ENCODE data around the gene SLC38A1.
"Not testable (repeated sequence)": the region's sequence is repeated elsewhere in the genome, so short reads cannot be mapped to it uniquely, and the experiment has no call there.

SLC38A1 gene

DNA sequence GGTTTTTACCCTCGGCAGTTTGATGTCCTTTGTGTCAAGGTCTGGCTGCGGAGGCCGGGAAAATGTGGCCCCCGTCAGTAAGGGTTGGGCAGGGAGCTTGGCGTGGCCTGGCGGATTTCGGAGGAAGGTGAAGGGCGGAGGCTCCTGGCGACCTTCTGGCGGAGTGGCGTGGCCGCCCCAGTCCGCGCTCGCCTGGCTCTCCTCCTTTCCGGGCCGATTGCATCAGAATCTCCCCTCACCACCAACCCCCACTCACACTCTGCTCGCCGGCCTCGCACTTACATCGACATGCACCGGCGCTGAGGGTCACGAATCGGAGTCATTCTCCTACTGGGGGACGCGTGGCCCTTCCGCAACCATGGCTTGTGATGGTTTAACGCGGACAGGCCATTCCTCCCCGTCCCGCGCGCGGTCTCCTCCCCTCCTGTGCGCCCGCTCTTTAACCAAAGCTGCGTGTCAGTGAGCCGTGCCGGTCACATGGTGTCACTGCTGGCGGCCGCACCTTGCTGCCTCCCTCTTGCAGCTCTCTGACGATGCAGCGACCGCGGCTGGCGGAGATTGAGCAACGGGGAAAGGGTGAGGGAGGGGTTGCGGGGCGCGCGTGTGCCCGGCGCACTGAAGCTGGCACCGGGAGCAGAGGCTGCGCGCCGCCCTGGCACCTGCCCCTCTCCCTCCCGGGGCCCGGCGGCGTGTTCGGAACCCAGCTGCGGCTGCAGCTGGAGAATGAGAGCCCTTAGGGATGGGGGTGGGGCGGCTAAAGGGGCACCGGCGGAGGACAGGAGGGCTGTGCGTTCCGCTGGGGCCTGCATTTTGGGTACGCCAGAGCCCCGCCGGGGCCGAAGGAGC, at the start of gene SLC38A1:
Gene SLC38A1 (minus strand): TSS at position 461 of the 846 bp plus-strand sequence. CDS start 29,243 bp downstream, outside the sequence.
- no peak for DNase-seq (ENCODE audit: low read depth)

DNA sequence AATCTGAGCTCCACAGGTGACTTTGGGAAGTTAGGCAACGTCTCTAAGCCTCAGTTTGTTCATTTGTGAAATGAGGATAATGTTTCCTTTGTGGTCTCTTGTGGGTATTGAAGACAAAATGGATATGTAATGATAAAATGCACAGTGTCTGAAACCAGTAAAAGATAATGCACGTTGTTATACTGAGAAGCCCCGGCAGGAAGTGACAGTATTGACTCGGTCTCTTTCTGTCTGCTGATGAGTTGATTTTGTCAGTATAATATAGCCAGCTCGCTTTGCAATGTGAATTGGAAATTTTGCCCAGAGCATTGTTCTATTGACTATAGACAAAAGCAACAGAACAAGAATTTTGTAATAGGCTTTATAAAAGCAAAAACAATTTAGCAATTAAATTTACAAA, 49.2 kb upstream of the SLC38A1 start:
- no peak for DNase-seq (ENCODE audit: low read depth)

- DNase-seq (ENCODE audit: low read depth): no peak
Measured at GRCh38 chr12:46304070-46304469, 35.2 kb upstream of the SLC38A1 start.

- no peak for DNase-seq (ENCODE audit: low read depth)
Measured at GRCh38 chr12:46303039-46303666, 34.3 kb upstream of the SLC38A1 start.

DNA sequence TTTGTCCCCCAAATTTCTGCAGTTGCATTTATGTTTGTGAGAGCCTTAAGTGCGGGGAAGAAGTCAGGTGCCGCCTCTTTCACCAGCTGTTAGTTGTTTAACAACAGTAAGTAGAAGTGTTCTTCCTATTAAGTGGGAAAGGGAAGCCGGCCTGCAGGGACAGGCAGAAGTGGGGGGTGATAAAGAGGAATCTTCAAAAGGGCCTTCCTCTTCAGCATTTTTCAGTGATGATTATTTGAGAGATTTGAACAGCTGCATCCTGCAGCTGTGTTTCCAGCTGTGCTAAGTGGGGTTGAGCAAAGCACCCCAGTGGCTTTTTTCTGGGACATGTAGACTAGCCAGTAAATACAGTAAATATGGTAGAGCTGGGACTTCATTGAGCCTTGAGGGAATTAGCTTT, 32.1 kb upstream of the SLC38A1 start:
- no peak for DNase-seq (ENCODE audit: low read depth)

- no peak for DNase-seq (ENCODE audit: low read depth)
Measured at GRCh38 chr12:46299851-46300250, 31.0 kb upstream of the SLC38A1 start.

DNA sequence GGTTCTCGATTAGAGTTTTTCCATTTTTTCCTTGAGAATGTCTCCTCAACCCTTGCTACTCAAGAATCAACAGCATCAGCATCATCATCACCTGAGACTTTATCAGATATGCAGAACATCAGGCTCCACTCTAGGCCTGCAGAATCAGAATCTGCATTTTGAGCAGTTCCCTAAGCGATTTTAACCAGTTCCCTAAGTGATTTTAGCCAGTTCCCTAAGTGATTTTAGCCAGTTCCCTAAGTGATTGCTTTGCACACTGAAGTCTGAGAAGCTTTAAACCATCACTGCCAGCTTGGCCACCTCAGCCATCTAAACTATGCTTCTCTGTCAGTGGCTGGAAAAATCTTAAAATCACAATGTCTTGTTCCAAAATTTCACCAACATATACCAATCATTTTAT, 29.4 kb upstream of the SLC38A1 start:
- DNase-seq (ENCODE audit: low read depth): no peak

GRCh38 chr12:46296822-46297221, 28.0 kb upstream of the SLC38A1 start:
- no peak for DNase-seq (ENCODE audit: low read depth)

GRCh38 chr12:46292754-46293402, 24.0 kb upstream of the SLC38A1 start:
- no peak for DNase-seq (ENCODE audit: low read depth)

- DNase-seq (ENCODE audit: low read depth): not testable (repeated sequence)
Measured at GRCh38 chr12:46291953-46292352, 23.1 kb upstream of the SLC38A1 start.

DNA sequence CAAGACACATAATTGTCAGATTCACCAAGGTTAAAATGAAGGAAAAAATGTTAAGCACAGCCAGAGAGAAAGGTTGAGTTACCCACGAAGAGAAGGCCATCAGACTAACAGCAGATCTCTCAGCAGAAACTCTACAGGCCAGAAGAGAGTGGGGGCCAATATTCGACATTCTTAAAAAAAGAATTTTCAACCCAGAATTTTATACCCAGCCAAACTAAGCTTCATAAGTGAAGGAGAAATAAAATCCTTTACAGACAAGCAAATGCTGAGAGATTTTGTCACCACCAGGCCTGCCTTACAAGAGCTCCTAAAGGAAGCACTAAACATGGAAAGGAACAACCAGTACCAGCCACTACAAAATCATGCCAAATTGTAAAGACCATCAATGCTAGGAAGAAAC, 16.3 kb upstream of the SLC38A1 start:
- DNase-seq (ENCODE audit: low read depth): not testable (repeated sequence)

- DNase-seq (ENCODE audit: low read depth): no peak
Measured at GRCh38 chr12:46282829-46283228, 14.0 kb upstream of the SLC38A1 start.

DNA sequence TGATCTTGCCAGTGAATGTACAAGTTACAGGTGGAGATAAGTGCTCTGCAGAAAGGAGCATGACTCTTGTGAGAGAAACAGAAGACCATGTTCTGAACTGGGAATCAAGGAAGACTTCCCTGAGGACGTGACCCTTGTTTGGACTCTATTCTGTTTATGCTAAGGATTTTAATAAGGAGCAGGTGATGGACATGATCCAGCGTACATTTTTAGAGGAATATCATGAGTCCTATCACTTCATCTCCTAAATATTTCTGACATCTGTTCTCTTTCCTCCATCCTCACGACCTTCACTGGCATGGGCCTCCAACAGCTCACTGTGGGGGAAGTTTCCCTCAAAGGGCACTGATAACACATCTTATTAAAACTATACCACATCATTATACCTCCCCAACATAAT, 7.9 kb upstream of the SLC38A1 start:
- no peak for DNase-seq (ENCODE audit: low read depth)

- no peak for DNase-seq (ENCODE audit: low read depth)
Measured at GRCh38 chr12:46271863-46272262, 3.0 kb upstream of the SLC38A1 start.

DNA sequence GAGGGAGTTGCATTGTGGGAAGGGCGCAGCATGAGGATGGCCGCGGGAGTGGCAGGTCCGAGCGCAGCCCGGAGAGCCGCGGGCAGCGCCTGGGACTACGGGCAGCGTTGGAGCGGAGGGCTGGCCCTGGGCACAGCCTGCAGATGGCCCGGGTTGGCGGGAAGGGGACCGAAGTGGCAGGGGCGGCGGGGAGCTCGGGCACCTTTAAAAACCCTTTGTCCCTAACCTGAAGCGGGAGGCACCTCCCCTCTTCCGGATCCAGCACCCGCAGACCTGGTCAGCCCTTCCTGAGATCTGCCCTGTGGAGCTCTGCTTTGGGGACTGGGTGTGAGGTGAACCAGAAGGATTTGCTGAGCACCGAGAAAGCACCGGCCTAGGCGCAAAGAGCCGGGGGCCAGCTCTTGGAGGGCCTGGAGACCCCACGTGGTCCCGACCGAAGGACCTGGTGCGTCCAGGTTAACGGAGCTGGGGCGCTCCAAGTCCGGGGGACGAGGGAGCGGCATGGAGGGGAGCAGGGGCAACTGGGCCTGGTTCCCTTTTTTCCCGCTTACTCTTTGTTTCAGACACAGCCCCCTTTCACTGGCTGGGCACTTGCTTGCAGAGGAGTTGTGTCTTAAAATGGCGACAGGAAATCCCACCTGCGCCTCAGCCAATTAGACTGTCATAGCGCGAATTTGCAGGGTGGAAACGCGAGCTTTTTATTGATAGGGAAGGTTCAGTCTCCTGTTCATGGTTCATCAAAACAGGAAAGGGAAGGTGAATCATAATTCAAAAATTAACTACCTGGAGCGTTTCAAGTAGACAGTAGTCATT, 792 bp upstream of the SLC38A1 start:
- no peak for DNase-seq (ENCODE audit: low read depth)

GRCh38 chr12:46267825-46268582, 839 bp downstream of the SLC38A1 start:
- DNase-seq (ENCODE audit: low read depth): no peak

GRCh38 chr12:46267575-46267824, 1.3 kb downstream of the SLC38A1 start:
- DNase-seq (ENCODE audit: low read depth): no peak

GRCh38 chr12:46266869-46267574, 1.8 kb downstream of the SLC38A1 start:
- DNase-seq (ENCODE audit: low read depth): no peak

DNA sequence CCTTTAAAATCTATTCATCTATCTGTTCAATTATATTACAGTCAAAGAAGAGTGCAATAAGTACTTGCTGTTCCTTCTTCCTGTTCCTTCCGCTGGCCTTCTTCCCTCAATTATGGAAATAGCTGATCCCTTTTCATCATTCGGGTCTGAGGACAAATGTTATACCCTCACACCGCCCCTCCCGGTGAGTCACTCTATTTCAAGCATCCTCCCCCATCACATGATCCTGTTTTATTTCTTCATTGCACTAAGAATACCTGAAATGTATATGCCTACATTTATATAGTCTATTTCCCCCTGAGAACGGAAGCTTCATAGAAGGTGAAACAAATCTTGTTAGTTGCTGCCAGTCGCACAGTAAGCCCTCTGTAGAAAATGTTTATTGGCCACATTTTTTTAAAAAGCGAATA, 2.5 kb downstream of the SLC38A1 start:
- no peak for DNase-seq (ENCODE audit: low read depth)

DNA sequence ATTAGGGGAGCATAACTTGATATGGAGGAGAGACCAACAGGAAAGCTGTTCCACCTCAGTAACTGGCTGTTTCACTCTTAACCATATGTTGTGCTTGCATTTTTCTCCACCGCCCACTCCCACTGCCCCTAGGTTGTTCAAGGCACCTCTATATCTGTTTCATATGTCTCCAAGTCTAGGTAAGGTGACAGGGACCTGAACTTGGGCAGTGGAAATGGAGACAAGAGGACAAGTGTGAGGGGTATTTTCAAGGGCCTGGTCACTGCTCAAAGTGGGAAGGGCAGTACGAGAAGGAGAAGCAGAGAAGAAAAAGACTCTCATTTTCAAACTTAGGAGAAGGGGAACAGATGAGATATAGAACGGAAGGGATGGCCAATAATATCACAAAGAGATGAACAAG, 3.1 kb downstream of the SLC38A1 start:
- no peak for DNase-seq (ENCODE audit: low read depth)

GRCh38 chr12:46265102-46265501, 3.7 kb downstream of the SLC38A1 start:
- DNase-seq (ENCODE audit: low read depth): no peak
